HL-60 (cell line): Measurements from ENCODE around the gene ERBB4.

Experiments
- DNase-seq, 2 experiments: peaks; one replicate each; pipeline ENCODE4 v3.0.0-alpha.2; 2010 to 2020; ENCODE audit warnings: low read depth in 1 of 2, low spot score in 1 of 2
- H3K27ac ChIP-seq: fragments of 250-450 bp; sonication (Bioruptor Pico); replicated peaks from 2 replicates; pipeline ENCODE4 v1.5.1; 2020; ENCODE audit warnings: mild to moderate bottlenecking, moderate library complexity
- H3K27me3 ChIP-seq: fragments of 250-450 bp; sonication (Bioruptor Pico); 2 replicates; pipeline ENCODE4 v1.5.1; 2021; ENCODE audit warnings: mild to moderate bottlenecking, moderate library complexity; ENCODE audit not compliant: insufficient read depth, poor library complexity, severe bottlenecking
- H3K4me3 ChIP-seq: replicated peaks from 2 replicates; pipeline ENCODE4 v1.5.1; 2011; ENCODE audit warnings: mild to moderate bottlenecking, control low read depth, low read length; ENCODE audit not compliant: insufficient read depth
- GABPA ChIP-seq: IDR thresholded peaks from 2 replicates; pipeline ENCODE4 v1.6.1; 2012; ENCODE audit warnings: low read depth
- POLR2AphosphoS5 ChIP-seq: IDR thresholded peaks from 2 replicates; pipeline ENCODE4 v1.6.1; 2012; ENCODE audit warnings: low read depth
- SPI1 ChIP-seq: IDR thresholded peaks from 2 replicates; pipeline ENCODE4 v1.6.1; 2012; ENCODE audit warnings: low read depth, mild to moderate bottlenecking, borderline replicate concordance
- TF ChIP-seq, protein P1 (sequence below): IDR thresholded peaks from one replicate; pipeline ENCODE4 v1.5.1; 2011; ENCODE audit warnings: low read length, control low read depth, inconsistent platforms; ENCODE audit not compliant: insufficient read depth
- TF ChIP-seq, protein P2 (sequence below): IDR thresholded peaks from 2 replicates; pipeline ENCODE4 v1.6.1; 2012; ENCODE audit warnings: low read depth; ENCODE audit not compliant: insufficient replicate concordance

Gene ERBB4

DNA sequence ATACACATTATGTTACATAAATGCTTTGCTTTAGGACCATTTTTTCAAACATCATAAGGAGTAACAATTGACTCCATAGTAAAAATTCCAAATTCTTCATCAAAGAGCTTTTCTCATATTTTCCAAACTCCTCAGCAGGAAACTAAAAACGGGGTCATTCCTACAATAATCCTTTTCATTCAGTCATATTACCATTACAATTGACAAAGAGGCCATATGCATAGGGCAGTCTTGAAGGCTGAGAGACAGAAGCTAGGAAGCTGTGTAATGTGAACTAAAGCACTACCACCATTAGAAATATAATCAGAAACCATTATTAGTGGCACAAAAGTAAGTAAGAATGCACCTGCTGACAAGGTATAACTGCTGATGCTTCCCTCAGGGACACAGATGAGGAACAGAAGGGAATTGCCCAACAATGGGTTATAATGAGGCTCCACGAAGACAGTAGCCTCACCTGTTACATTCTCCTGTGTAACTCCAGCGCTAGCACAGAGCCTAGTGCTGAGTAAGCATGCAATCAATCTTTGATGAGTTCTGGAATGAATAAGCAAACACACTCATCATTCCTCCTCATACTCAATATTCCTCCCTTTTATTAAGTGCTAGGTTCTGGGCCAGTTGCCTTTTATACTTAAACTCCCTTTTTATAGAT is 1039.9 kb downstream of the ERBB4 start:
- no peak for DNase-seq
- no peaks in the 10 kb centered on the region for H3K27me3 ChIP-seq
- H3K4me3 ChIP-seq: no peak overlapping the region
- H3K27ac ChIP-seq: no peak overlapping the region
- TF ChIP-seq, protein P1, sequence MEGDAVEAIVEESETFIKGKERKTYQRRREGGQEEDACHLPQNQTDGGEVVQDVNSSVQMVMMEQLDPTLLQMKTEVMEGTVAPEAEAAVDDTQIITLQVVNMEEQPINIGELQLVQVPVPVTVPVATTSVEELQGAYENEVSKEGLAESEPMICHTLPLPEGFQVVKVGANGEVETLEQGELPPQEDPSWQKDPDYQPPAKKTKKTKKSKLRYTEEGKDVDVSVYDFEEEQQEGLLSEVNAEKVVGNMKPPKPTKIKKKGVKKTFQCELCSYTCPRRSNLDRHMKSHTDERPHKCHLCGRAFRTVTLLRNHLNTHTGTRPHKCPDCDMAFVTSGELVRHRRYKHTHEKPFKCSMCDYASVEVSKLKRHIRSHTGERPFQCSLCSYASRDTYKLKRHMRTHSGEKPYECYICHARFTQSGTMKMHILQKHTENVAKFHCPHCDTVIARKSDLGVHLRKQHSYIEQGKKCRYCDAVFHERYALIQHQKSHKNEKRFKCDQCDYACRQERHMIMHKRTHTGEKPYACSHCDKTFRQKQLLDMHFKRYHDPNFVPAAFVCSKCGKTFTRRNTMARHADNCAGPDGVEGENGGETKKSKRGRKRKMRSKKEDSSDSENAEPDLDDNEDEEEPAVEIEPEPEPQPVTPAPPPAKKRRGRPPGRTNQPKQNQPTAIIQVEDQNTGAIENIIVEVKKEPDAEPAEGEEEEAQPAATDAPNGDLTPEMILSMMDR: no peak
- TF ChIP-seq, protein P2, sequence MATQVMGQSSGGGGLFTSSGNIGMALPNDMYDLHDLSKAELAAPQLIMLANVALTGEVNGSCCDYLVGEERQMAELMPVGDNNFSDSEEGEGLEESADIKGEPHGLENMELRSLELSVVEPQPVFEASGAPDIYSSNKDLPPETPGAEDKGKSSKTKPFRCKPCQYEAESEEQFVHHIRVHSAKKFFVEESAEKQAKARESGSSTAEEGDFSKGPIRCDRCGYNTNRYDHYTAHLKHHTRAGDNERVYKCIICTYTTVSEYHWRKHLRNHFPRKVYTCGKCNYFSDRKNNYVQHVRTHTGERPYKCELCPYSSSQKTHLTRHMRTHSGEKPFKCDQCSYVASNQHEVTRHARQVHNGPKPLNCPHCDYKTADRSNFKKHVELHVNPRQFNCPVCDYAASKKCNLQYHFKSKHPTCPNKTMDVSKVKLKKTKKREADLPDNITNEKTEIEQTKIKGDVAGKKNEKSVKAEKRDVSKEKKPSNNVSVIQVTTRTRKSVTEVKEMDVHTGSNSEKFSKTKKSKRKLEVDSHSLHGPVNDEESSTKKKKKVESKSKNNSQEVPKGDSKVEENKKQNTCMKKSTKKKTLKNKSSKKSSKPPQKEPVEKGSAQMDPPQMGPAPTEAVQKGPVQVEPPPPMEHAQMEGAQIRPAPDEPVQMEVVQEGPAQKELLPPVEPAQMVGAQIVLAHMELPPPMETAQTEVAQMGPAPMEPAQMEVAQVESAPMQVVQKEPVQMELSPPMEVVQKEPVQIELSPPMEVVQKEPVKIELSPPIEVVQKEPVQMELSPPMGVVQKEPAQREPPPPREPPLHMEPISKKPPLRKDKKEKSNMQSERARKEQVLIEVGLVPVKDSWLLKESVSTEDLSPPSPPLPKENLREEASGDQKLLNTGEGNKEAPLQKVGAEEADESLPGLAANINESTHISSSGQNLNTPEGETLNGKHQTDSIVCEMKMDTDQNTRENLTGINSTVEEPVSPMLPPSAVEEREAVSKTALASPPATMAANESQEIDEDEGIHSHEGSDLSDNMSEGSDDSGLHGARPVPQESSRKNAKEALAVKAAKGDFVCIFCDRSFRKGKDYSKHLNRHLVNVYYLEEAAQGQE: no peak
- TF ChIP-seq POLR2AphosphoS5: no peak
- TF ChIP-seq GABPA: no peak
- TF ChIP-seq SPI1: no peak

DNA sequence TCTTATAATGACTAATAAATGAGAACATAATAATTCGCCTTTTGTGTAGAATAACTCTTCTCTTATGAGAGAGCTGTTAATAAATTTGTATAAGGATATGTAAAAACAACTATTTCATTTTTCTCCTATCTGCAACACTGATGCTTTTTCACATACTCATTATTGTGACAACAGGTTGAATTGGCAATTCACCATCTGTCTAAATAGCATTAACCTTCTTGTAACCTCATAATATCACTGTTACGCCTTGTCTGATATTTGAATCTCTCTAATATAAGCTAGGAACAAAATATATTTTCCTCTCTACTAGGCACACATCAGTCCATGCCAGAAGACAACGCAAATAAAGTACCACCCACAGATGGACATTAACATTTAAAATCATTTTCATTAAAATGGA is 1043.3 kb downstream of the ERBB4 start:
- no peaks in the 10 kb centered on the region for H3K27me3 ChIP-seq
- DNase-seq: no peak
- no peak overlapping the region for H3K27ac ChIP-seq
- TF ChIP-seq, protein P1: no peak
- TF ChIP-seq, protein P2: no peak
- TF ChIP-seq SPI1 (no peak), POLR2AphosphoS5 (no peak), GABPA (no peak)
- H3K4me3 ChIP-seq: no peak overlapping the region

DNA sequence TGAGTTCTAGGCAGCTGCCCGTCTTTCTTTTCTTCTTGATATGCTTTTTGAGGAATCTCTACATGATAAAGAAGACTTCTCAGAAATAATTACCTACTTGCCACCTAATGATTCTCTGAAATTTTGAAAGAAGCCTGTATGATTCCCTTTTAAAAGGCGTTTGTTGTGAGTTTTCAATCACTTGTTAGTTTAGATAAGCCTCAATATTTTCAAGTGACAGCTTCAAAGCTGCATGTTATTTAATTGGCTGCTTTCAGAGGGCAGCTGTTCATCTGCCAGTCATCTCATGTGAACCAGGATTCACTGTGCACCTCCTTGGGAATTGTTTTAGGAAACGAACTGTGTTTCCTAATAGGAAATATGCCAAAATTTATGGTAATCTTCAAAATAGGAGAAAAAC is 1044.1 kb downstream of the ERBB4 start:
- no peak for TF ChIP-seq POLR2AphosphoS5
- no peak for TF ChIP-seq SPI1
- no peak for TF ChIP-seq GABPA
- TF ChIP-seq, protein P2: no peak
- TF ChIP-seq, protein P1: no peak
- DNase-seq: no peak
- H3K27ac ChIP-seq: no peak overlapping the region
- H3K27me3 ChIP-seq: no peaks in the 10 kb centered on the region
- no peak overlapping the region for H3K4me3 ChIP-seq
